Adipocyte (in vitro differentiated cells): ENCODE results near the gene YY1.
"Not testable (repeated sequence)": the region's sequence is repeated elsewhere in the genome, so short reads cannot be mapped to it uniquely, and the experiment has no call there.

Experiments
- DNase-seq: peaks from one replicate; pipeline ENCODE4 v3.0.0-alpha.2; 2015; ENCODE audit warnings: low read depth
- H3K27me3 ChIP-seq: replicated peaks from 2 replicates; pipeline ENCODE4 v1.7.0; 2013; ENCODE audit warnings: mild to moderate bottlenecking, low read length, moderate library complexity; ENCODE audit not compliant: control insufficient read depth, insufficient read depth
- H3K36me3 ChIP-seq: 2 replicates; pipeline ENCODE4 v1.7.0; 2013; ENCODE audit warnings: low read length, mild to moderate bottlenecking, moderate library complexity; ENCODE audit not compliant: control insufficient read depth, insufficient read depth, severe bottlenecking
- H3K4me1 ChIP-seq: 2 replicates; pipeline ENCODE4 v1.7.0; 2013; ENCODE audit warnings: mild to moderate bottlenecking, low read length, moderate library complexity; ENCODE audit not compliant: control insufficient read depth, insufficient read depth
- H3K4me3 ChIP-seq: 2 replicates; pipeline ENCODE4 v1.7.0; 2013; ENCODE audit warnings: mild to moderate bottlenecking, low read length, moderate library complexity
- H3K9ac ChIP-seq: 2 replicates; pipeline ENCODE4 v1.7.0; 2013; ENCODE audit warnings: mild to moderate bottlenecking, low read length, moderate library complexity
- H3K9me3 ChIP-seq: 2 replicates; pipeline ENCODE4 v1.7.0; 2013; ENCODE audit warnings: mild to moderate bottlenecking, low read length, moderate library complexity; ENCODE audit not compliant: control insufficient read depth

Gene YY1

DNA sequence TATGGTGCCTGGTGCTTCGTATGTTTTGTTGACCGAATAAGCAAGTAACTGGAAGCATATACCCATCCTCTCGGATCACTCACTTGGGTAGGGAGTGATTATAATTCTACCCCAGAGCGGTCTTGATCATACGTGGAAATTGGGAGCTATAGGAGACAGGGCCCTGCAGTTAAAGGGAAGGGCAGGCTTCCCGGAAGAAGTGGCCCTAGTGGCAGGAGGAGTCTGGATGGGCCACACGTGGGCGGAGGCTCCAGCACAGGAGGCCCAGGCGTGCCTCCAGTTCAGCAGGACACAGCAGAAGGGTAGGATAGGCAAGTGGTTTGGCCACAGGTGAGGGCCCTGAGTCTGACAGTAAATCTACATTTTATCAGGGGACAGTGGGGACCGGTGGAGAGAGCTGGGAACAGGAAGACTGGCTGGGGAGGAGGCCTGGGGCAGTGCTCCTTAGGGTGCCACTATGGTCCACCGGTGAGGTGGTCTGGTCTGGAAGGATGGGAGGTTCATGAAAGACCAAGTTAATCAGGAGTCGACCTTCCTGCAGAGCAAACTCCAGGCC, 23.5 kb upstream of the YY1 start:
- Histone ChIP-seq H3K9me3 (no peaks in the 10 kb centered on the region), H3K36me3 (no peaks in the 10 kb centered on the region), H3K9ac (no peak overlapping the region), H3K4me1 (peaks cover 15% of the 10 kb centered on the region), H3K27me3 (no peaks in the 10 kb centered on the region), H3K4me3 (no peak overlapping the region)
- no peak for DNase-seq

DNA sequence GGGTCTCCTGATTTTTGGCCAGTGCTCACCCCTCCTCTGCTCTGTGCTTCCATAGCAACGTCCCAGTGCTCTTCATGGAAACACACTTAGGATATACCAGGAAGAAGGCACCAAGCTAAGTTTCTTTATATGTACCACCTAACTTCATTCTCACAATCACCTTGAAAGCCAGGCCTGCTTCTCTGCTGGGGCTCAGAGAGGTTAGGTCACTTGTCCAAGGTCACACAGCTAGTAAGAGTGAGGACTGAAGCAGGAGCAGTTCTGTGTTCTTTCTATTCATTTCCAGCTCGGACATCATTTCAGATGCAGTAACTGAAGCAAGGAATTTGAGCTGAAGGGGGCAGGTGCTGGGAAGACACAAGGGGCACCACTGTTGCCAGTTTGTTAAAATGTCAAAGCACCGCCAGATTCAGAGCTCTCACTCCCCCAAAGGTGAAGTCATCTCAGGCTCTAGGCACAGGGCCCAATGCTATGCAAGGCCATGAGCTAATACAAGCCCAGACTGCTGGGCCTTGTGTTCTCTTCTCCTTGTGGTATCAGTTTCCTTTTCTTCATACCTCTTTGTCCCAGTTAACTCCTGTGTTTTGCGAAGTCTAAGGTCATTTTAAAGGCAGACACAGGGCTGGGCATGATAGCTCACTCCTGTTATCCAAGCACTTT, 19.7 kb upstream of the YY1 start:
- Histone ChIP-seq H3K4me1 (peaks cover 20% of the 10 kb centered on the region), H3K9ac (peak overlapping the region; percentile 21), H3K36me3 (no peaks in the 10 kb centered on the region), H3K27me3 (no peaks in the 10 kb centered on the region), H3K9me3 (no peaks in the 10 kb centered on the region), H3K4me3 (no peak overlapping the region)
- DNase-seq, result no peak

DNA sequence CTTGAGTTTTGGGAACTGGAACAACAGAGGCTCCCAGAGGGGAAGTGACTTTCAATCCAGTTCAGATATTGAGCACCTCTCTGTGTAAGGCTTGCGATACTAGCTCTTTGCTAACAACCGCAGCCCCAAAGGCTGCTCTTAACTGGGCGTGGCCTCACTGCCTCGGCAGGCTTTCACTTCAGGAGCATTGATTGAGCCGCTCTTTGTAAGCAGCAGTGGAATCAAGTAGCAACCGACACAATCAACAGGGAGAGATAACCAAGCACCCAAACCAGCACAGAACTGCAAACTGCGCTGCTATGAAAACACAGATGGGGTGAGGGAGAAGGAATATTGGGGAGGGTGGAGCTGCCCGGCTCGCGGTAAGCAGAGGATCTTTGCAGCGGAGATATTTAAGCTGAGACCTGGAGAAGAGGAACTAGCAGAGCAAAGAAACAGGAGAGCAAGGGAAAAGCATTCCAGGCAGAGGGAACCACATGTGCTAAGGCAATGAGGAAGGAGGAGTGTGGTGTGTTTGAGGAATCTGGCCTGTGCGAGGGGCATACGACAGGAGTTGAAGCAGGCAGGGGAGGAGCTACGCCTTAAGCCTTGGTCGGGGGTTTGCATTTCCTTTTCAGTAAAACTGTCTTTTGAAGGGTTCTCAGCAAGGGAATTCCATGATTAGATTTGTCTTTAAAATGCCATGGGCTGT, 17.3 kb upstream of the YY1 start:
- Histone ChIP-seq H3K27me3 (no peaks in the 10 kb centered on the region), H3K4me1 (peaks cover 16% of the 10 kb centered on the region), H3K4me3 (peak overlapping the region; percentile 82), H3K9ac (peak overlapping the region; percentile 80), H3K36me3 (no peaks in the 10 kb centered on the region), H3K9me3 (no peaks in the 10 kb centered on the region)
- peak; percentile 84 for DNase-seq

DNA sequence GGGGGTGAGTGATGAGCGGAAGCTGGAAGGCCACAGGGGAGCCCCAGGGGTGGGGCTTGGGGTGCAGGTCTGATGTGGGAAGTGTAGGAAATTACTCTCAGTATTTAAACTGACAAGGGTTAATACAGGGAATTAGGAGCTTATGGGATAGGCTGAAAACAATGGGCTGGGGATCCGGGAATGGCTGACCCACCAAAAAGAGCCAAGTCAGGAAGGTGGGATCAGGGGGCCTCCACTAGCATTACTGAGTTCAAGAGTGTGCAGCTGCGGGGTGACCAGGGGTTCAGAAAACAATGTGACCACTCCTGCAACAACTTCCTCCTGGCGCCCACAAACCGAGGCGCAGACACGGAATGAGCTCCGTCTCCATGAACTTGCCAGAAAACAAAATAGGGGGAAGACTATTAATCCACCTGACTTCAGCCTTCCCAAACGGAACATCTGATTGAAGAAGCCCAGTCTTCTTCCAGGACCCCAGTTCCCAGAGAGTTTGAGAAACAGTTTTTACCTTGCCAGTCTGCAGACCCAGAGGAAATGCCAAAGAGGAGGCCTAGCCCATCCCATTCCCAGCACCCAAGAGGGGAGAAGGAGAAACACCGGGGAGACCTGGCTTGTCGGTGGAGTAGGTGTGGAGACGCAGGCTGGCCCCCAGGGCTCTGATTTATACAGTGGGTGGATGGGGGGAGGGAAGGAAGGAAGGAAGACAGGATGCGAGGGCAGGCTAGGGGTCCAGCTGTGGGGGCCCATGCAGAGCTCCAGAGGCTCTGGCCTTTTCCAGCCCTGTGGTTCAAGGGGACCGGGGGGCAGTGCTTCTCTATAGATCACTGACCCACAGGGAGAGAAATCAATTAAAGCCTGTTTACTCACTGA, 16.5 kb upstream of the YY1 start:
- no peaks in the 10 kb centered on the region for H3K36me3 ChIP-seq
- H3K4me3 ChIP-seq, result peak overlapping the region; percentile 82
- H3K9ac ChIP-seq, result peak overlapping the region; percentile 80
- no peaks in the 10 kb centered on the region for H3K9me3 ChIP-seq
- no peaks in the 10 kb centered on the region for H3K27me3 ChIP-seq
- H3K4me1 ChIP-seq, result peaks cover 16% of the 10 kb centered on the region
- no peak for DNase-seq

DNA sequence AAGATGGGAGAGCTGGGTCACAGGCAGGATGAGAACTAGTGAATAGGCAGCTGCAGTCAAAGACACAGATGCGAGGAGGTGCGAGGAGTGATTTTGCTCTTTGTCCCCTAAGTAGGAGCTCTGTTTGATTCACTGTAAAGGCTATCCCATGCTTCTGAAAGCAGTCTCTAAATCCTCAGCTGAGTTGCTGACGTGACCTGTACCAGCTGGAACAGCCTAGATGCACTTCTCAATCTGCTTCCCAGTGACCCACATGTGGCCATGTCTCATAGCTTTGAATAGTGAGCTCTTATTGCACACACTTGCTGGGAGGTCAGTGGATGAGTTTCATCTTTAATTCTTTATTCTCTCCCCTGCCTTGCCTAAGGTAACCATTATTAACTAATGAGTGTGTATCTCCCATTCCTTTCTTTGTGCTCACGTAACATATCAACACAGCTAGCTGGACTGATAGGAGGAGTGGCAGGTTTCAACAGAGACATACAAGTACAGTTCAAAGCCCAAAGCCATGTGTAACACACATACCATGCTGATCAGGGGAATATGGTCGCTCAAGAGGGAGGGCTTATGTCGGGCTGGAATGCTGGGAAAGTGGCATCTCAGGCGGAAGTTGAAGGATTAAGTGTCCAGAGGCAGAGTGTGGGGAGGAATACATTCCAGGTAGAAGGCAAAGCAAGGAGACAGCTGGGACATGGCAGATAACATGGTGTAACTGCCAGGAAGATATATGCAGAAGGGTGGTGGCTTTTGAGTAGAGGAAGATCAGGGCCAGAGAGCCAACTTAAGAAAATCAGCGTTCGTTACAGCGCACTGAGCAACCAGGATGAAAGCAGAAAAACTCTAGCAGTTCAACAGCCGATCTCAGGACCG, 15.4 kb upstream of the YY1 start:
- Histone ChIP-seq H3K9me3 (no peaks in the 10 kb centered on the region), H3K36me3 (no peaks in the 10 kb centered on the region), H3K4me3 (no peak overlapping the region), H3K4me1 (peaks cover 16% of the 10 kb centered on the region), H3K27me3 (no peaks in the 10 kb centered on the region), H3K9ac (no peak overlapping the region)
- DNase-seq, result no peak

- H3K9ac ChIP-seq, result no peak overlapping the region
Observed at GRCh38 chr14:100224229-100224866, 14.6 kb upstream of the YY1 start.

DNA sequence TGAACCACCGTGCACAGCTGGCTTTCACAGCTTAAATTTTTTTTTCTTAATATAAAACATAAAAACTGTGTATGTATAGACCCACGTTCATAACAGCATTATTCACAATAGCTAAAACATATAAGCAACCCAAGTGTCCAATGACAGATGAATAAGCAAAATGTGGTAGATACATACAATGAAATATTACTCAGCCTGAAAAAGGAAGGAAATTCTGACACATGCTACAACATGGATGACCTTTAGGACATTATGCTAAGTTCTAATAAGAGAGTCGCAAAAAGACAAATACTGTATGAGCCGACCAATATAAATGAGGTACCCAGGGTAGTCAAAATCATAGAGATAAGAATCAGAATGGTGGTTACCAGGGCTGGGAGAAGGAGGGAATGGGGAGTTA, 13.8 kb upstream of the YY1 start:
- no peaks in the 10 kb centered on the region for H3K9me3 ChIP-seq
- no peaks in the 10 kb centered on the region for H3K36me3 ChIP-seq
- peaks cover 9% of the 10 kb centered on the region for H3K4me1 ChIP-seq
- DNase-seq, result no peak
- H3K9ac ChIP-seq, result no peak overlapping the region
- H3K4me3 ChIP-seq, result no peak overlapping the region
- no peaks in the 10 kb centered on the region for H3K27me3 ChIP-seq

More at GRCh38 chr14:100224229-100224866, 14.6 kb upstream of the YY1 start:
- H3K9me3 ChIP-seq, result no peaks in the 10 kb centered on the region
- DNase-seq, result no peak
- no peaks in the 10 kb centered on the region for H3K36me3 ChIP-seq
- no peaks in the 10 kb centered on the region for H3K27me3 ChIP-seq
- H3K4me1 ChIP-seq, result peaks cover 12% of the 10 kb centered on the region
- H3K4me3 ChIP-seq, result no peak overlapping the region

- no peak overlapping the region for H3K9ac ChIP-seq
- H3K4me1 ChIP-seq, result no peaks in the 10 kb centered on the region
- no peak for DNase-seq
- H3K27me3 ChIP-seq, result no peaks in the 10 kb centered on the region
- H3K4me3 ChIP-seq, result no peak overlapping the region
- peaks cover 3% of the 10 kb centered on the region for H3K36me3 ChIP-seq
- H3K9me3 ChIP-seq, result no peaks in the 10 kb centered on the region
Observed at GRCh38 chr14:100230361-100230760, 8.6 kb upstream of the YY1 start.

DNA sequence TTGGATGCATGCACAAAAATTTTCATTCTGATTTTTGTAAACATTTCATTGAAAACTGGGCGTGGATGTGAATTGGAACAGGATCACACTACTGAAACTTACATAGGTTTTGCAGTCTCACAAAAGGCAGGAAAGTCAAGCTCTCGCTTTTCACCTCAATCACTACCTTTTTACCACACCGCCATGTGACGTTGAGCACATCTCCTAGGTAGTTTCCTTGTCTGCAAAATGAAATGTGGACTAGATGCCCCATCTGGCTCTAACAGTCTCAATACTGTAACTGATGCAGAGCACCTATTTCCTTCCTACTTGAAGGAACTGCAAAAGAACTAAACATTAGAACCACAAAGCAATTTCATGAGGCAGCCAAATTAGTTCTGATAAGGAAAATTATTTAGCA, 4.4 kb upstream of the YY1 start:
- Histone ChIP-seq H3K27me3 (no peaks in the 10 kb centered on the region), H3K9ac (no peak overlapping the region), H3K4me1 (peaks cover 13% of the 10 kb centered on the region), H3K9me3 (no peaks in the 10 kb centered on the region), H3K36me3 (peaks cover 3% of the 10 kb centered on the region), H3K4me3 (no peak overlapping the region)
- no peak for DNase-seq

DNA sequence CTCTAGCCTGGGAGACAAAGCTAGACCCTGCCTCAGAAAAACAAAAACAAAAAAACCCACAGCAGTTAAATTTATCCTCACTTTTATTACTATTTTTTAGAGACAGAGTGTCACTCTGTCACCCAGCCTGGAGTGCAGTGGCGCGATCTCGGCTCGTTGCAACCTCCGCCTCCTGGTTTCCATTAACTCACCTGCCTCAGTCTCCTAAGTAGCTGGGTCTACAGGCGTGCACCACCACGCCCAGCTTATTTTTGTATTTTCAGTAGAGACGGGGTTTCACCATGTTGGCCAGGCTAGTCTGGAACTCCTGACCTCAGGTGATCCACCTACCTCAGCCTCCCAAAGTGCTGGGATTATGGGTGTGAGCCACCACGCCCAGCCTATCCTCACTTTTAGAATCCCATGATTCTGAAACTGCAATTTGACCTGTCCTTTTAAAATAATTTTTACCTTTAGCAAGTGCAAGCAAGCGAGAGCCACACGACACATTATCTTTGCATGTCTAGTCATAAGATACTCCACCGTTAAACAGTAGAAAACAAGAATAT, 2.6 kb upstream of the YY1 start:
- not testable (repeated sequence) for DNase-seq, H3K27me3 ChIP-seq, H3K9ac ChIP-seq, H3K36me3 ChIP-seq, H3K9me3 ChIP-seq
- H3K4me3 ChIP-seq, result peak overlapping the region; percentile 95
- H3K4me1 ChIP-seq, result peaks cover 15% of the 10 kb centered on the region
